Right cardiac atrium (tissue), 5 donors: ENCODE measurements around the gene ATR. TPM values are rescaled to one million over a fixed set of nuclear protein-coding genes. Genes with fewer than 3 reads are reported as not detected.
"Not testable (repeated sequence)": the region's sequence is repeated elsewhere in the genome, so short reads cannot be mapped to it uniquely, and the experiment has no call there.

ENCODE experiments used
- ATAC-seq, 2 donors: fragments of 200-7000 bp; cut with Tn5 transposase; one replicate each; pipeline versions ENCODE4 v1.8.0 to v1.9.1; 2020; ENCODE audit warnings: moderate library complexity in 2 of 2, mild to moderate bottlenecking in 1 of 2
- DNase-seq, 3 donors: peaks; one replicate each; pipeline ENCODE4 v3.0.0-alpha.2; 2020
- H3K27ac ChIP-seq: one replicate; pipeline ENCODE4 v1.5.1; 2013; ENCODE audit warnings: mild to moderate bottlenecking, low read length, control low read depth, moderate library complexity
- H3K27me3 ChIP-seq: one replicate; pipeline ENCODE4 v1.6.1; 2013; ENCODE audit not compliant: control insufficient read depth, insufficient read depth
- H3K4me1 ChIP-seq: one replicate; pipeline ENCODE4 v1.6.1; 2013; ENCODE audit warnings: low read length; ENCODE audit not compliant: control insufficient read depth, insufficient read depth
- H3K4me3 ChIP-seq: one replicate; pipeline ENCODE4 v1.5.1; 2013; ENCODE audit warnings: low read length, control low read depth
- H3K9me3 ChIP-seq: one replicate; pipeline ENCODE4 v1.6.1; 2013; ENCODE audit warnings: low read length; ENCODE audit not compliant: control insufficient read depth
- WGBS: extraction: QIAGEN DNeasy Blood & Tissue Kit; methylation state at CpG from one replicate; pipeline ENCODE4 v1.1.7; 2013; 5-methylcytosine and 5-hydroxymethylcytosine counted together
- intact Hi-C, 4 donors: fragments of 100-400 bp; cut with DNase I; formaldehyde crosslinking; loops; one replicate each; pipeline versions ENCODE4 v1.11.0 to v1.14.0; 2022 to 2023
- polyA plus RNA-seq: library from polyadenylated mRNA; stranded (reverse); fragments of 200-250 nt; gene quantifications from one replicate; pipeline ENCODE4 v1.2.3, GENCODE V29; 2013
- total RNA-seq, 4 donors: library from RNA; stranded (reverse); fragmentation: NEBNext Ultra II Directional; extraction: Animal tissue kit (Norgen Biotek cat#: 25700); gene quantifications; one replicate each; pipeline ENCODE4 v1.2.1, GENCODE V29; 2021
- donor health status: healthy with polysubstance abuse.
- donor health status: DM: no; HTN: yes; CAD: no.
- donor health status: DM: no; HTN: no; CAD: no.
- donor health status: DM: no; HTN: yes; CAD: no; lungs with severe emphysema.
- donor health status: DM: yes; HTN: yes; CAD: no.

Gene ATR
- total and polyA plus RNA-seq, 5 donors, result 6.7 to 15.0 (median 13.8) TPM

DNA sequence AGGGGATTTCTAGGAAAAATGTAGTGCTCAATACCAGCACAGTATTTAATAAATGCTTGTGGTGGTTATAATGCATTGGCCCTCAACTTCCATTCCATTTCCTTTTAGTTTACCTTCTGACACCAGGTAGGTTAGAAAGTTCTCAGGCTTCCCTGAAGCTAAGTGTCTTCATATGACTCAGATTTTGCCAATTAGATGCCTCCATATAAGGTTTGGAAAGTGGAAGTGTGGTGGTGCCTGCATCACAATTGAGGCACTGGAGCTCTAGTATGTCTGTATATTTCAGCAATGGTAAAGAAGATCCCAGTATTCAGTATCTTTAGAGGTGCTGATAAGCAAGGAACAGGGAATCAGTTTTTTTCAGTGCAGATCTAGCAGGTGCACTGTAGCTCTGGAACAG is 149.0 kb downstream of the ATR start:
- Histone ChIP-seq H3K27ac (no peak overlapping the region), H3K9me3 (no peaks in the 10 kb centered on the region), H3K4me1 (peaks cover 2% of the 10 kb centered on the region), H3K4me3 (no peak overlapping the region), H3K27me3 (no peaks in the 10 kb centered on the region)
- DNase-seq (no peak), ATAC-seq (no peak)
- intact Hi-C loops, result no loop called here

DNA sequence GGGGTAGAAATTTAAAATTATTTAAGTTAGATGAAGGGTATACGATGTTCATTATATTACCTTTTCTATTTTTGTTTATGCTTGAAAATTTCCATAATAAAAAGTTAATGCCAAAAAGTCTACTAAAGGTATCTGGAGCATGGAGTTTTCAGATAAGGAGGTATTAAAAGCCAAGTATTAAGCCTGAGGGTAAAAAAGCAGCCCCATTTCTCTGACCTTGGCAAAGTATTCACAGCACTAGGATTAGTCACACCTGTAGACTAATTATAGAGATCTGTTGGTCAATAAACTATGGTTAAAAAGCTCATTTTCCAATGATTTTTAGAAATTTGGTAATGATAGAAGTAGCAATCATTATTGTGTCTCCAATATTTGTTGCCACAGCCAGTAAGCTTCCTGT is 153.8 kb downstream of the ATR start:
- Histone ChIP-seq H3K9me3 (no peaks in the 10 kb centered on the region), H3K27me3 (no peaks in the 10 kb centered on the region), H3K4me1 (no peaks in the 10 kb centered on the region), H3K27ac (no peak overlapping the region), H3K4me3 (no peak overlapping the region)
- ATAC-seq (no peak), DNase-seq (no peak)
- intact Hi-C loops, result no loop called here
- 99% methylated on average over 1 of the region's 1 CpG for WGBS

DNA sequence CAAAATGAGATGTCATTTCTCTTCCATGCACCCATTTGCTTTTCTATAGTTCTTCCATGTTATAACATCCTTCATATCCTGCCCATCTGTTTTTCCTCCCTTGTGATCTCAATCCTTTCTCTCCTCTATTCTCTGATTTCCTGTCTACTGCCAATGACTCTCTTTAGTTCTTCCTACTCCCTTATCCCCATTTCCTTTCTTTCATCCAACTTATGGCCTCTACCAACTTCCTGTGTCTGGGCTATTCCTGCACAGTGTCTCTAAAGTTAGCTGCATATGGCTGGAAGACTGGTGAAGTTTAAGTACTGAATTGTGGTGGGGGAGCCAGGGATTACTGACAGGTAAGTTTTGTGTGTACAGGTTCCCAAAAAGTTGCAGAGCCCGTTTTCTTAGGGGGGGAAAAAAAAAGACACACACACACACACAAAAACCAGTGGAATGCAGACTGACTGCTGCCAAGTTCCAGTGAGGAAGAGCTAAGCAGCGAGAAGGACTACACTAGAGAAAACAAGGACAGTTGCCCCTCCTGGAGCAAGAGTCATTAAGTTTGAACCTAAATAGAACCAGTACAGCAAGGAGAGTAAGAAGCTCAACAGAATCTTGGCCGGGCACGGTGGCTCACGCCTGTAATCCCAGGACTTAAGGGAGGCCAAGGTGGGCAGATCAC is 159.5 kb downstream of the ATR start:
- DNase-seq (no peak), ATAC-seq (no peak)
- Histone ChIP-seq H3K9me3 (no peaks in the 10 kb centered on the region), H3K27ac (no peak overlapping the region), H3K27me3 (no peaks in the 10 kb centered on the region), H3K4me3 (no peak overlapping the region), H3K4me1 (no peaks in the 10 kb centered on the region)
- intact Hi-C loops, result no loop called here
- WGBS, result 90% methylated on average over 5 of the region's 5 CpGs

DNA sequence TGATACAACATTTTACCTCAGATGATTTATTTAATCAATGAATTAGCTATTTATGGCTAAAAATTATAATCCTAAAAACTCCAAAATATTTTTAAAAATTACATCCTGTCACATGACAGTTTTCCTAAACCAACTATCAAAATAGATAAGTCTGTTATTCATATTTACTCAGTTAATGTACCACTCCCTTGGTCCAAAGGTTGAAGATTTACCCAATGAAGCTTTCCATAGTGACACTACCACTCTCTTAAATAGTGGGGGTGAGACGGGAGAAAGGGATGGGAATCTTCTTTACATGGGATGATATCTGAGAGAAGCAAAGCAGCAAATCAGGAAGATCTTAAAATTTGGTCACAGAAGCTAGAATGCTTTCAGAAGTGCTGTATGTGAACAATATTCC is 161.2 kb downstream of the ATR start:
- intact Hi-C loops, result no loop called here
- Histone ChIP-seq H3K9me3 (no peaks in the 10 kb centered on the region), H3K4me1 (no peaks in the 10 kb centered on the region), H3K4me3 (no peak overlapping the region), H3K27me3 (no peaks in the 10 kb centered on the region), H3K27ac (no peak overlapping the region)
- ATAC-seq, result no peak
- WGBS, result 94% methylated on average over 1 of the region's 1 CpG
- no peak for DNase-seq

DNA sequence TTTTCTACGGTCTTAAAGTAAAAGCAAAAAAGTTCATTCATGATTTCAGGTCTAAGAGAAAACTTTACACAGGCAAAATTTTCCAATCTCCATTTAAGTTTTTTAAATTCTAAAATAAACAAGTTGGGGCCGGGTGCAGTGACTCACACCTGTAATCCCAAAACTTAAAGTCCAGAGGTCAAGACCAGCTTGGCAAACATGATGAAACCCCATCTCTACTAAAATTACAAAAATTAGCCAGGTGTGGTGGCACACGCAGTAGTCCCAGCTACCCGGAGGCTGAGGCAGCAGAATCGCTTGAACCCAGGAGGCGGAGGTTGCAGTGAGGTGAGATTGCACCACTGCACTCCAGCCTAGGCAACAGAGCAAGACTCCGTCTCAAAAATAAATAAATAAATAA is 178.0 kb downstream of the ATR start:
- DNase-seq, H3K27ac ChIP-seq, ATAC-seq, H3K27me3 ChIP-seq, H3K4me1 ChIP-seq, intact Hi-C loops, H3K9me3 ChIP-seq, H3K4me3 ChIP-seq: not testable (repeated sequence)
- 97% methylated on average over 7 of the region's 7 CpGs for WGBS

Other genes starting within 250 kb of the ATR start
- 10 to 100 TPM; 17.2 to 27.5 (median 24.5) TPM for gene XRN1, start 130.7 kb downstream of the ATR start, total RNA-seq
- gene XRN1, start 130.7 kb downstream of the ATR start, polyA plus RNA-seq, result 4.6 TPM
- gene PLS1, start 17.7 kb upstream of the ATR start, total RNA-seq, result 1 to 10 TPM; 1.2 to 2.4 (median 1.4) TPM
- 0.66 TPM for gene PLS1, start 17.7 kb upstream of the ATR start, polyA plus RNA-seq
- gene TRPC1, start 145.3 kb upstream of the ATR start, total RNA-seq, result 10 to 100 TPM; 18.6 to 23.6 (median 21.4) TPM
- gene TRPC1, start 145.3 kb upstream of the ATR start, polyA plus RNA-seq, result 11.1 TPM